Left renal pelvis (tissue), 4 donors: ENCODE data around the gene IGFBP1. TPM values are rescaled to one million over a fixed set of nuclear protein-coding genes. Genes with fewer than 3 reads are reported as not detected.

ENCODE experiments used
- DNase-seq, 4 donors: peaks; one replicate each; pipeline ENCODE4 v3.0.0-alpha.2; 2013; ENCODE audit warnings: low read depth in 4 of 4, low spot score in 3 of 4
- polyA plus RNA-seq, 4 donors: library from polyadenylated mRNA; unstranded; fragments of 120-200 nt; gene quantifications; one replicate each; pipeline ENCODE4 v1.2.1, GENCODE V29; 2013; ENCODE audit not compliant: insufficient read length in 4 of 4

The IGFBP1 gene
- polyA plus RNA-seq, 4 donors, result 0.43 to 1.7 (median 0.69) TPM

GRCh38 chr7:45898222-45898621 lies 9.9 kb downstream of the IGFBP1 start:
- DNase-seq, result no peak

- no peak for DNase-seq
Measured at GRCh38 chr7:45901566-45901965, 13.3 kb downstream of the IGFBP1 start.

DNA sequence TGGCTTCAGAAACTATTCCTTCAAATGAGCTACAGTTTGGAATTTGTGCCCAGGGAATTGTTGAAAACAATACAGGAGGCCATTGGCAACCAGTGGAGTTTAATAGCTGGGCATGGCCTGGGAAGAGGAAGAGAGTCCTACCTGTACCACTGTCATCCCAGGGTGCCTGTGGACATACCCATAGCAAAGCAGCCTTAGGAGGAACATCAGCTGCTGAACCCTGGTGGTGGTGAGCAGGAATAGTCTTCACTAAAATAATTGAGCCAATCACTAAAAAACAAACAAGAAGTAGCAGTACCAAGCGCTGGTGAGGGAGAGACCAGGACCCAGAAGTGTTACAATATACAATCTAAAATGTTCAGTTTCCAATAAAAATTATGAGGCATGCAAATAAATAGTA lies 14.5 kb downstream of the IGFBP1 start:
- no peak for DNase-seq

DNA sequence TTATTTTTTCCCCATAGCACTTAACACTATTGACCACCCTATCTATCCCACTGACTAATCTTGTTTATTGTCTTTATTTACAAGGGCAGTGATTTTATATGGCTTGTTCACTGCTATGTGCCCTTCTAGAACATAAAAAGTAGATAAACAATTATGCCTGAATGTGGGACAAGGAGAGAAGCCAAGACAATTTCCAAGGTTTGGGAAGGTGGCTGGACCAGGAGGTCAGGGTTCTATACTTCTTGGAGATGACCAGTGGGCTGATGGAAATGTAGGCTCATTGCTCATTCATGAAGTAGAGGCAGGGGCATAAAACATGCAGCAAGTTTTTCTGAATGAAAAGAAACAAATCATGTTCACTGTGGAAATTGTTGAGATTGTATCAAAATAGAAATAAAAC lies 21.3 kb downstream of the IGFBP1 start:
- DNase-seq, result no peak

GRCh38 chr7:45910855-45911254 lies 22.6 kb downstream of the IGFBP1 start:
- DNase-seq, result no peak

- DNase-seq, result no peak
Measured at GRCh38 chr7:45911311-45911710, 23.0 kb downstream of the IGFBP1 start.

DNA sequence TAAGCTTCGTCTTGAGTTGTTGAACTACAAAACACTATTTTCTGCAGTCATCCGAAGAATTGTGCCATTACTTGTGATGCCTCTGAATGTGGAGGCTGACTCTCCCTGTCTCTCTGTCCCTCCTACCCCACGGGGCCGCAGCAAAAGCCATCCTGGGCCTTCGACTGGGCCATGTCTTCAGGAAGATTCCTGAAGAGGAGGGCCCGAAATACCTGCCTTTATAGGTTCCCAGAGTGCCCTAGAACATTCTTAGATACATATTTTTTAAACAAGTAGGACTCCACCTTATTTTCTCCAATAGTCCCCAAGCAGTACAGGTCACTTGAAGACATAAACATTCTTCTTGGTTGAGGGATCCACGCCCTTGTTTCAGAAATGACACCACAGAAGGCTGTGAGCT lies 24.7 kb downstream of the IGFBP1 start:
- no peak for DNase-seq

DNA sequence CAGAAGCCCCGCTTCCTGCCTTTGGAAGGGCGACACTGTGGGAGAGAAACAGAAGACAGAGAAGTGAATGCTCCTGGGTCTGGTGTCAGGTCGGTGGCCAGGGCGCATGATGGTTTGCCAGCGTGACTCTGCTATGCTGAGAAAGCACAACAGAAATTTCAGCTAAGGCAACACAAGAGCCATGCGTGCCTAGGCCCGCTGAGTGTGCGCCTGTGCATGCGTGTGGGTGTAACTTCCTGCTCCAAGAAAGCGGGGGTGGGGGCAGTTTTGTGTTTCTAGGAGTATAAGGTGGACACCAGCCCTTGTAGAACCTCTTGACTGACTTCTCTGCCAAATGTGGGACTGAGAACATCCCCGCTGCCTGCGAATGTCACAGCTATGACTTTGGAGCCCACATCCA lies 26.6 kb downstream of the IGFBP1 start:
- DNase-seq, result no peak

GRCh38 chr7:45915606-45916005 lies 27.3 kb downstream of the IGFBP1 start:
- no peak for DNase-seq

- no peak for DNase-seq
Measured at GRCh38 chr7:45917064-45917463, 28.8 kb downstream of the IGFBP1 start.

DNA sequence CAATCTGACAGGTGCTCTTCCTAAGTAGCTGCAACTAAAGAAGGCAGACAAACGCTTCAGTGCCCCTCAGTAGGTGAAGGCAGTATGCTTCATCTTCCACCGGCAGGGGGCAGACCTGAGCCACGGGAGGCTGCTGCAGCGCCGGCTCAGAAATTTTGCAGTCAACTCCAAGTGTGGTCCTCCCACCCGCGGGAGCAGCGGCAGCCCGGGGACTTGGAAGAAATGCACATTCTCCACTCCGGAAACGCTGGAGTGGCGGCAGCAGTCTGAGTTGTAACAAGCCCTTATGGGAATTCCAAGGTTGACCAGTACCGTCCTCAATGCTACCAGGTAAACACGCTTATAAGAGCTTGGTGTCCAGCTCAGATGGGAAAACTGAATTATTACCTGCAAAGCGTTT lies 29.4 kb downstream of the IGFBP1 start:
- peak in 1 of 4 donors; percentile 60 for DNase-seq

GRCh38 chr7:45918556-45918955 lies 30.3 kb downstream of the IGFBP1 start:
- DNase-seq, result no peak

GRCh38 chr7:45919231-45919784 lies 31.0 kb downstream of the IGFBP1 start:
- no peak for DNase-seq

GRCh38 chr7:45919993-45920459 lies 31.7 kb downstream of the IGFBP1 start:
- no peak for DNase-seq

DNA sequence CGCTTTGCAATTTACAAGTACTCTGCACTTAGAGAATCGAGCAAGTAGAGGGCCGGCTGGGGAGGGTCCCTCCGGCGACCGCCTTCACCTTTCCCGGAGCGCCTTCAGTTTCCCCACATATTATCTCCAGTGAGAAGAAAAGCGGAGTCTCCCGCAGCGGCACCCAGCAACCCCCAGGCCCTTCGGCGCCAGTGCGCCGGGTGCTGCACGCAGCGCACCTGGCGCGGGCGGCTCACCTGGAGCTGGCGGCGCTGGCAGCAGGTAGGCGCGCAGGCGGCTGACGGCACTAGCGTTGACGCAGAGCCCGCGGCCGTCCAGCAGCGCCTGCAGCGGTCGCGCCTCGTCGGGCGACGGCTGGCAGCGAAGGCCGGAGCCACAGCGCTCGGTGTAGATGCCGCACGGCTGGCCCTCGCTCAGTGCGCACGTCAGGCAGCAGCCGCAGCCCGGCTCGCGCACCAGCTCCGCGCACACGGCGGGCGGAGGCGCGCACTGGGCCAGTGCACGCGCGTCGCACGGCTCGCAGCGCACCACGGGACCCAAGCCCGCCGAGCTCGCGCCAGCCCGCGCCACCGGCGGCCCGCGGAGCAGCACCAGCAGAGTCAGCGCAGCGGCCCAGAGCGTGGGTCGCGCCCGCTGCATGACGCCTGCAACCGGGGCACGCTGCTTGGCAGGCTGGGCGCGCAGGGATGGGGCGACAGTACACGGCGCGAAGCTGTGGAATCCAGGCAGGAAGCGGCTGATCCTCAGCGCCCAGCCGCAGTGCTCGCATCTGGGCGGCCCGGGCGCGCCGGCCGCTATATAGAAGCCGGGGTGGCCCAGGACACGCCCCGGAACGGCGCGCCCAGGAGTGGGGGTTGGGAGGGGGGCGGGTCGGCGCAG lies 32.5 kb downstream of the IGFBP1 start, which contains the start of gene IGFBP3:
Gene IGFBP3 (minus strand): TSS at position 771 of the 879 bp plus-strand sequence. CDS start 132 bp downstream, at position 639.
- DNase-seq, result peak in 1 of 4 donors; percentile 65

- DNase-seq, result no peak
Measured at GRCh38 chr7:45921381-45921698, 33.1 kb downstream of the IGFBP1 start.

DNA sequence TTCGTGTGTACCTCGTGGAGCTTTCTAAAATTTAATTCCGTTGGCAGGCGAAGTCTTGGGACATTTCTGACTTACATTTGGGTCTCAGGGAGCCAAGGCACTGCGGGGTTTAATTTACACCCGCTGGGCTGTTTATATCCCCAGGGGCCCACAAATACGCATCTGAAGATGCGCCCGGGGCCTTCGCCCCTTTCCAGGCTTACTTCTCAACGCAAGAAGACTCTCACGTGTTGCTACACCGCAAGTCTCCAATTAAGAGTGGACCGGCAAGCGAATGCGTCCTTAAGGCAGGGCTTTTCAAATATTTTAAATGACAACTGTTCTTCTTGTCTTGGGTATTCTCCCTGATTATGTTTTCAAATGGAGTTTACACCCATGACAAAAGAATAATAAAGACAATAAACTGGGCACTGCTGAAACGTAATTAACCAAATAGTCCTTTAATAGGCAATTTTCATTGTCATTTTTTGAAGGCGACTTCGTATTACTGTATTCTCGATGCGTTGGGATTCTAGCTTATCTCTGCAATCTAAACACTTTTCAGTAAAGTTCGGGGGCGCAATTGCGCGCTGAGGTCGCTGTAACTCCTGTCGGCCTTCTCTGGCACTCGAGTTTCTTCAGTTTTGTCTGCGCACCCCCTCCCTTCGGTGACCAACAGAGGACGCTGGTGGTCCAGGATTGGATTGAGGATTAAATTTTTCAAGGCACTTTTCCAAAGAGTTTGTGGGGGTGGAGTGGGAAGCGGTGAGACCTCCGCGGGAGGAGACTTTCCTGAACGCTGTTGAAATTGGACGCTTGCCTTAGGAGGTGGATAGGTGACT lies 33.6 kb downstream of the IGFBP1 start:
- peak in 2 of 4 donors; percentile 67 to 71 for DNase-seq

- DNase-seq, result no peak
Measured at GRCh38 chr7:45922810-45923209, 34.5 kb downstream of the IGFBP1 start.

DNA sequence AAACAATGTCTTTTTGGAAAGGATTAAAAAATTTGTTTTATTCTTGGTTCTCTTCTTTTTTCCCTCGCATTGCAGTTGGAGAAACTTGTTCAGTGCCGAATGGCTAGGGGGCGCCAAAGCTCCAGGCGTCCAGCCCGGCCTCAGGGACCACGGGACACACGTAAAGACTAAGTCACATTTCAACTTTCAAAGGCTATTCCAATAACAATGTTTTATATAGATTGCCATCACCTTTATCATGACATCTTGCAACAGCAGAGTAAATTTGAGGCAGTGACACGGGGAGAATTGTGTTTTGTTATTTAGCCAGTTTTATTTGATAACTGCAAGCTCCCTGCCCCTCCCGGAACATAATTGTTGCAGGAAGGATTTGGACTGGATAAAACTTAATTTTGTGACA lies 35.0 kb downstream of the IGFBP1 start:
- DNase-seq, result peak in 1 of 4 donors; percentile 54

DNA sequence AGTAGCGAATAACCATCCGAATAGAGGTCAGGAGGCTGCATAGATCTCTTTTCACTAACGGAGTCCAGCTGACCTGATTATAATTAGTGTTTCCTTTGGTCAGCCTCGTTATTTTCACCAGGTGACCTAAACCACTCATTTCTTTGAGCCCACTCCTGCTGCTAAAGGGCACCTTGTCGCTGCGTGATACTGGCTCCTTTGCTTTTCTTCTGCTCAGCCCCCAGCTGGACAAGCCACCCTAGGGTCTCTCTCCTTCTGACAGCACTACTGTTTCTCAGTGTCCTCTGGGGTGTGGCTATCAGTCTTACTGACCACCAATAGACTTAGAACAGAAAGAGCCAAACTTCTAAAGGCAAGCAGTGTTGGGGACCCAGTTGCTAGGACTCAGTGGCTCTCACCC lies 35.5 kb downstream of the IGFBP1 start:
- DNase-seq, result no peak

DNA sequence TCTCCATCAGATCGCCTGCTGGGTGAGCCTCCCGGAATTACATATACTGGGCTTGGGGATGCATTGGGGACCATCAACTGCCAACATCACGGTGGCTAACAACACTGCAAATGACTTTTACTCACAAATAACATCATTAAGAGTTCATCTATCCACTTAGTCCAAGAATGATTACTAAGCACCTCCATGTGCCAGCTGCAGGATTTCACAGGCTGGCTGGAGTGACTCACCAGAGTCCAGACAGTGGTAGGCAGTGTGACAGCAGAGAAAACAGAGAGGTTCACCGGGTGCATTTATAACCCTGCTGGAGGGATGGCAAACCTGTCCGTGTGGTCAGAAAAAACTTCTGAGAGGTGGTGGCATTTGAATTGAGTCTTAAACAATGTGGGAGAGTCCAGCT lies 36.0 kb downstream of the IGFBP1 start:
- DNase-seq, result no peak
